Measurements from ENCODE around the gene OSBP. TPM values are rescaled to one million over a fixed set of nuclear protein-coding genes. Genes with fewer than 3 reads are reported as not detected.

Gene OSBP
- polyA plus RNA-seq, 3 donors from 2014 or later = 14.7 to 22.2 (median 19.0) TPM

DNA sequence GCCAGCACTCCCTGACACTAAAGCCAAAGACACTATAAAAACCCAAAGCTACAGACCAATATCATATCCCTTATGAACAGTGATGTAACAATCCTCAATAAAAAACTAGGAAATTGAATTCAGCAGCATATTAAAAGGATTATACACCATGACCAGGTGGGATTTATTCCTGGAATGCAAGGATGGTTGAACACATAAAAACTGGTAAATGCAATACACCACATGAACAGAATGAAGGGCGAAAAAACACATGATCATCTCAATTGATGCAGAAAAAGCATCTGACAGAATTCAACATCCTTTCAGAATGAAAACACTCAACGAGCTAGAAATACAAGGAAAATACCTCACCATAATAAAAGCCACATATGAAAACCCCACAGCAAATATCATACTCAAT, 31.3 kb downstream of the OSBP start:
- Mint-ChIP-seq H3K4me1 (peaks cover 1 to 6% of the 10 kb centered on the region in 2 donors), H3K4me3 (no peak overlapping the region), H3K27me3 (ENCODE audit: low read depth in 3 of 3) (peaks cover 0 to 1% (median 0%) of the 10 kb centered on the region in 3 donors), H3K36me3 (peaks cover 26 to 43% (median 41%) of the 10 kb centered on the region in 3 donors), H3K27ac (peak overlapping the region in 1 of 6 donors; percentile 6), H3K9me3 (peaks cover 0 to 9% (median 5%) of the 10 kb centered on the region in 6 donors)
- no peak for DNase-seq

- Mint-ChIP-seq H3K9me3 (peaks cover 0 to 9% (median 5%) of the 10 kb centered on the region in 6 donors), H3K36me3 (peaks cover 40 to 49% (median 42%) of the 10 kb centered on the region in 3 donors), H3K27me3 (ENCODE audit: low read depth in 3 of 3) (peaks cover 0 to 1% (median 0%) of the 10 kb centered on the region in 3 donors), H3K27ac (peak overlapping the region in 2 of 6 donors; percentile 44 to 49), H3K4me3 (no peak overlapping the region), H3K4me1 (peaks cover 0 to 6% of the 10 kb centered on the region in 2 donors)
- no peak for DNase-seq
Measured at GRCh38 chr11:59582006-59582405, 33.6 kb downstream of the OSBP start.

DNA sequence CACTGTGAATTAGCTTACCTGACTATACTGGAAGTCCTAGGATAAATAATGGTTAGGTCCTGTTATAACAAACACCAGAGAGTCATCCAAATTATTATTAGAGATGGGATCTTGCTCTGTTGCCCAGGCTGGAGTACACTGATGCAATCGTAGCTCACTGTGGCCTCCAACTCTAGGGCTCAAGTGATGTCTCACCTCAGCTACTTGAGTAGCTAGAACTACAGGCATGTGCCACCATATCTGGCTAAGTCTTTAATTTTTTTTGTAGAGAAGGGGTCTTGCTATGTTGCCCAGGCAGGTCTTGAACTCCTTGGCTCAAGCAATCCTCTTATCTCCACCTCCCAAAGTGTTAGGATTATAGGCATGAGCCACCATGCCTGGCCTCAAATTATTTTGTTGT, 37.2 kb downstream of the OSBP start:
- H3K9me3 Mint-ChIP-seq = no peaks in the 10 kb centered on the region
- DNase-seq = no peak

DNA sequence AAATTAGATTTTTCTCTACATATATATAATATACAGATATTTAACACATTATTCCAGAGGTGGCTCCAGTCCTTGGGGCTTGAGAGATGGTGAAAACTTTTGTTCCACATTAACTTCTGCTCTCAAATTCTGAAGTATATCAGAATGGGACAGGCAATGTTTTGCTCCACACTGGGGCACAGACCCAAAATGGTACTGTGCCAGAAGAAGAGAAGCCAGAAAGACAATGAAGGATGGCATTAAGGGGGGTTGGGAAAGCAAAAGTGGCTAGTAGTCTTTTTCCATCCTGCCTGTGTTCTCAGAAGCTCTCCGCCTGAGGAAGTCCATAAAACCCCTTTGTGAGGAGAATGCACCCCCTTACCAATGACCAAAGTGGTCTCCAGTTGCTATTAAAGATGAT, 40.1 kb downstream of the OSBP start:
- no peak for DNase-seq
- H3K36me3 Mint-ChIP-seq = peaks cover 26 to 52% (median 39%) of the 10 kb centered on the region in 3 donors
- no peaks in the 10 kb centered on the region for H3K9me3 Mint-ChIP-seq
- H3K27ac Mint-ChIP-seq = peak overlapping the region in 3 of 6 donors; percentile 35 to 63 (median 37)
- no peak overlapping the region for H3K4me3 Mint-ChIP-seq
- no peaks in the 10 kb centered on the region for H3K4me1 Mint-ChIP-seq
- H3K27me3 Mint-ChIP-seq (ENCODE audit: low read depth in 3 of 3) = no peaks in the 10 kb centered on the region

More for the DNA sequence above, 37.2 kb downstream of the OSBP start:
- Mint-ChIP-seq H3K4me1 (no peaks in the 10 kb centered on the region), H3K27ac (peak overlapping the region in 1 of 6 donors; percentile 61), H3K36me3 (peaks cover 29 to 58% (median 43%) of the 10 kb centered on the region in 3 donors), H3K4me3 (no peak overlapping the region), H3K27me3 (ENCODE audit: low read depth in 3 of 3) (no peaks in the 10 kb centered on the region)

DNA sequence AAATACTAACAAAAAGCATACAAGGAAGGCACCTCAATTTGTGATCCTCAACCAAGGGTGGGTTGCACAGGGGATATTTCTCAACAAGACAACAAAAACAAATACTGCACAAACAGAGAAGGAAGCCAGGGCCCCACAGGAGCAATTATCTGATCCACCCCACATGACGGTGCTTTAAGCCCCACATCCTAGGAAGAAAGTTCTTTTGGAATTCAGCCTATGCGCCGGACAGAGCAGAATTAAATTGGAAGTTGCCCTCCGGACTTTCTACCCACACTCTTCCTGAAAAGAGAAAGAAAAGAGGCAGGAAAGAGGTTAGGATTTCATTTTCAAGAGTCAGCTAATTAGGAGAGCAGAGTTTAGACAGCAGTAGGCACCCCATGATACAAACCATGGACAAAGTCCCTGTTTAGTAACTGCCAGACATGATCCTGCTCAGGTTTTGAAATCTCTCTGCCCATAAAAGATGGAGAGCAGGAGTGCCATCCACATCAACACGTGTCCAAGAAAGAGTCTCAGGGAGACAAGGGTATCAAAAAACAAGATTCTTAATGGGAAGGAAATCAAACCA, 40.6 kb downstream of the OSBP start:
- Mint-ChIP-seq H3K9me3 (no peaks in the 10 kb centered on the region), H3K4me1 (no peaks in the 10 kb centered on the region), H3K27ac (peak overlapping the region in 4 of 6 donors; percentile 5 to 53 (median 38)), H3K27me3 (ENCODE audit: low read depth in 3 of 3) (no peaks in the 10 kb centered on the region), H3K36me3 (peaks cover 21 to 47% (median 34%) of the 10 kb centered on the region in 3 donors), H3K4me3 (no peak overlapping the region)
- no peak for DNase-seq

GRCh38 chr11:59574467-59574866, 41.1 kb downstream of the OSBP start:
- peaks cover 18 to 42% (median 29%) of the 10 kb centered on the region in 3 donors for H3K36me3 Mint-ChIP-seq
- H3K4me1 Mint-ChIP-seq = no peaks in the 10 kb centered on the region
- H3K4me3 Mint-ChIP-seq = no peak overlapping the region
- no peaks in the 10 kb centered on the region for H3K9me3 Mint-ChIP-seq
- peak overlapping the region in 4 of 6 donors; percentile 5 to 53 (median 38) for H3K27ac Mint-ChIP-seq
- H3K27me3 Mint-ChIP-seq (ENCODE audit: low read depth in 3 of 3) = no peaks in the 10 kb centered on the region
- DNase-seq = no peak

DNA sequence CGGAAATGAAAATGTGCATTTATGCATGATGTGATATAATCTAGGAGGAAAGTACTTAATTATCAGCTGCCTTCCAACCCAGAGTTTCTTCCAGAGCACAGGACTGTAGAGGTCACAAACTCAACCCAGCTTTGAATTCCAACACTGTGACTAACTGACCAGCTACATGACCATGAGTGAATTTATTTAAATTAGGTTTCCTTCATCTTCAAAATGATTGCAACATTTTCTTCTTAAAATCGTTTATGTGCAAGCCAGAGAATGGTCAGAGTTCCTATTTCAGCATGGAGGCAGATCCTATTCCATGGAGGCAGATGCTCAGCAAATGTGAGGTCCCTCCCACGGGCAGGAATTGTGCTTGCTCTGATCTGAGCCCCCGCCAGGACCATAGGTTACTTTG, 42.4 kb downstream of the OSBP start:
- Mint-ChIP-seq H3K4me3 (no peak overlapping the region), H3K27ac (peak overlapping the region in 1 of 6 donors; percentile 34), H3K27me3 (ENCODE audit: low read depth in 3 of 3) (no peaks in the 10 kb centered on the region), H3K36me3 (peaks cover 14 to 33% (median 21%) of the 10 kb centered on the region in 3 donors), H3K9me3 (no peaks in the 10 kb centered on the region), H3K4me1 (no peaks in the 10 kb centered on the region)
- no peak for DNase-seq

GRCh38 chr11:59572091-59572490, 43.5 kb downstream of the OSBP start:
- Mint-ChIP-seq H3K4me1 (no peaks in the 10 kb centered on the region), H3K27ac (no peak overlapping the region), H3K27me3 (ENCODE audit: low read depth in 3 of 3) (no peaks in the 10 kb centered on the region), H3K4me3 (no peak overlapping the region), H3K9me3 (no peaks in the 10 kb centered on the region), H3K36me3 (peaks cover 10 to 24% (median 14%) of the 10 kb centered on the region in 3 donors)
- no peak for DNase-seq

DNA sequence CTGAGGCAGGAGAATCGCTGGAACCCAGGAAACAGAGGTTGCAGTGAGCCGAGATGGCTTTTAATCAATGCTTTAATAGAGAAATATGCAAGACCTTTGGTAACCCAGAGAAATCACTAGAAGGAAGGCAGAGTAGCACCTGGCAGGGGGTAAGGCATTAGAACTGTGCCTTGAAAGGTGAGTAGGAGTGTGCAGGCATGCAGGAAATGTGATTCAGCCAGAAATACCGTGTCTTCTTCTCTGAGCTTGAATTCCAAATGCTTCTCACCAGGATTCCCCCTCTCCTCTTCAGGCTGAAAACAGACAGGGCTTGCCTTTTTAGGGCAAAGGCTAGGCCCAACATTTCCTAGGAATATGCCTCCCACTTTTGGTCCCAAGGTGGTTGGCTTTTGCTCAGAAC, 53.3 kb downstream of the OSBP start:
- Mint-ChIP-seq H3K4me3 (peak overlapping the region in 3 of 5 donors; percentile 21 to 42 (median 33)), H3K4me1 (peaks cover 24 to 57% of the 10 kb centered on the region in 2 donors), H3K9me3 (peaks cover 0 to 2% (median 0%) of the 10 kb centered on the region in 6 donors), H3K27me3 (ENCODE audit: low read depth in 3 of 3) (peaks cover 21 to 43% (median 41%) of the 10 kb centered on the region in 3 donors), H3K36me3 (no peaks in the 10 kb centered on the region), H3K27ac (peak overlapping the region in 2 of 6 donors; percentile 11 to 71)
- no peak for DNase-seq

GRCh38 chr11:59560702-59561473, 54.7 kb downstream of the OSBP start:
- no peaks in the 10 kb centered on the region for H3K36me3 Mint-ChIP-seq
- peaks cover 0 to 2% (median 0%) of the 10 kb centered on the region in 6 donors for H3K9me3 Mint-ChIP-seq
- peaks cover 22 to 51% (median 44%) of the 10 kb centered on the region in 3 donors for H3K27me3 Mint-ChIP-seq (ENCODE audit: low read depth in 3 of 3)
- peaks cover 33 to 64% of the 10 kb centered on the region in 2 donors for H3K4me1 Mint-ChIP-seq
- H3K4me3 Mint-ChIP-seq = peak overlapping the region; percentile 93 to 100 (median 97)
- DNase-seq = peak; percentile 61 to 75 (median 71)
- peak overlapping the region; percentile 89 to 99 (median 92) for H3K27ac Mint-ChIP-seq

GRCh38 chr11:59560290-59560701, 55.3 kb downstream of the OSBP start:
- no peaks in the 10 kb centered on the region for H3K36me3 Mint-ChIP-seq
- DNase-seq = peak; percentile 78 to 84 (median 79)
- peaks cover 22 to 55% (median 40%) of the 10 kb centered on the region in 3 donors for H3K27me3 Mint-ChIP-seq (ENCODE audit: low read depth in 3 of 3)
- H3K9me3 Mint-ChIP-seq = peaks cover 0 to 2% (median 0%) of the 10 kb centered on the region in 6 donors
- H3K27ac Mint-ChIP-seq = peak overlapping the region; percentile 89 to 99 (median 92)
- H3K4me1 Mint-ChIP-seq = peaks cover 34 to 65% of the 10 kb centered on the region in 2 donors
- peak overlapping the region; percentile 93 to 100 (median 97) for H3K4me3 Mint-ChIP-seq

DNA sequence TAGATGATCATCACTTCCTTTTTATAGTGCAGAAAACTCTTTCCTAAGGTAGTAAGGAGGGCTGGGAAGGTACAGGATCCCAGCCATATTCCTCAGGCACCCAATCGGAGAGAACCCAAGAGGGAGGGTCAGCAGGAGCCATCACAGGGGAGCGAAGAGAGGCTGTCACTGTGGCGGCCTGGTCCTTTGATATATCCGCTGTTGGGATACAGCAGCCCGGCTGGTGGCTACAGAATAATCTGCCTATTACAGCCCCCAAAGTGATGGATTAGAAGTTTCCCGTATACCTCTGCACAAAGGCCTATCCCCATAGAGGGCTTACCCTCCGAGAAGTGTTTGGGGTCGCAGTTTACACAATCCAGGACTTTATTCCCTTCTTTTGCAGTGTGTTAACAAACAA, 55.7 kb downstream of the OSBP start:
- Mint-ChIP-seq H3K27ac (peak overlapping the region; percentile 89 to 99 (median 92)), H3K4me1 (peaks cover 34 to 66% of the 10 kb centered on the region in 2 donors), H3K36me3 (no peaks in the 10 kb centered on the region), H3K9me3 (peaks cover 0 to 2% (median 0%) of the 10 kb centered on the region in 6 donors), H3K27me3 (ENCODE audit: low read depth in 3 of 3) (peaks cover 22 to 57% (median 40%) of the 10 kb centered on the region in 3 donors), H3K4me3 (peak overlapping the region; percentile 93 to 100 (median 97))
- no peak for DNase-seq

GRCh38 chr11:59558270-59558643, 57.3 kb downstream of the OSBP start:
- no peaks in the 10 kb centered on the region for H3K36me3 Mint-ChIP-seq
- H3K27me3 Mint-ChIP-seq (ENCODE audit: low read depth in 3 of 3) = peaks cover 22 to 57% (median 40%) of the 10 kb centered on the region in 3 donors
- H3K4me1 Mint-ChIP-seq = peaks cover 34 to 66% of the 10 kb centered on the region in 2 donors
- DNase-seq = no peak
- H3K27ac Mint-ChIP-seq = peak overlapping the region in 2 of 6 donors; percentile 24 to 26
- peak overlapping the region in 3 of 5 donors; percentile 35 to 83 (median 39) for H3K4me3 Mint-ChIP-seq
- H3K9me3 Mint-ChIP-seq = peaks cover 0 to 2% (median 0%) of the 10 kb centered on the region in 6 donors
